IPS-NIHi11 (cell line): ENCODE results near the gene NUP93.
"Not testable (repeated sequence)": the region's sequence is repeated elsewhere in the genome, so short reads cannot be mapped to it uniquely, and the experiment has no call there.

ENCODE experiments used
- DNase-seq: peaks from one replicate; pipeline ENCODE4 v3.0.0; 2012; ENCODE audit warnings: mixed read lengths, low spot score

Gene NUP93

GRCh38 chr16:56849690-56850680 lies 120.1 kb downstream of the NUP93 start:
- no peak for DNase-seq

GRCh38 chr16:56851671-56852400 lies 121.9 kb downstream of the NUP93 start:
- peak; percentile 48 for DNase-seq

- no peak for DNase-seq
Measured at GRCh38 chr16:56852401-56852730, 122.4 kb downstream of the NUP93 start.

- DNase-seq: no peak
Measured at GRCh38 chr16:56852968-56853367, 123.0 kb downstream of the NUP93 start.

GRCh38 chr16:56855201-56855600 lies 125.3 kb downstream of the NUP93 start:
- no peak for DNase-seq

- no peak for DNase-seq
Measured at GRCh38 chr16:56855946-56856345, 126.0 kb downstream of the NUP93 start.

- DNase-seq: no peak
Measured at GRCh38 chr16:56856876-56857447, 127.0 kb downstream of the NUP93 start.

GRCh38 chr16:56858374-56858773 lies 128.4 kb downstream of the NUP93 start:
- DNase-seq: no peak

- DNase-seq: no peak
Measured at GRCh38 chr16:56859636-56860035, 129.7 kb downstream of the NUP93 start.

GRCh38 chr16:56860226-56861020 lies 130.5 kb downstream of the NUP93 start:
- DNase-seq: no peak

GRCh38 chr16:56861092-56861610 lies 131.2 kb downstream of the NUP93 start:
- no peak for DNase-seq

- no peak for DNase-seq
Measured at GRCh38 chr16:56861756-56862155, 131.8 kb downstream of the NUP93 start.

- no peak for DNase-seq
Measured at GRCh38 chr16:56862776-56863175, 132.8 kb downstream of the NUP93 start.

- no peak for DNase-seq
Measured at GRCh38 chr16:56864960-56865359, 135.0 kb downstream of the NUP93 start, which contains the start of gene SLC12A3. TSS of gene SLC12A3 (plus strand) at chr16:56865207. CDS start at chr16:56865236, 29 bp downstream.

GRCh38 chr16:56865394-56866062 lies 135.6 kb downstream of the NUP93 start:
- no peak for DNase-seq

- DNase-seq: peak; percentile 68
Measured at GRCh38 chr16:56866955-56867830, 137.3 kb downstream of the NUP93 start.

- DNase-seq: no peak
Measured at GRCh38 chr16:56868175-56868574, 138.2 kb downstream of the NUP93 start.

- not testable (repeated sequence) for DNase-seq
Measured at GRCh38 chr16:56868766-56869165, 138.8 kb downstream of the NUP93 start.

GRCh38 chr16:56869513-56870275 lies 139.8 kb downstream of the NUP93 start:
- DNase-seq: peak; percentile 71
